NB4 (cell line): Measurements from ENCODE around the gene THBS3.
A peak's percentile ranks its signal among the peaks of the same experiment; 100 is the strongest.

Source experiments
- DNase-seq: peaks from one replicate; pipeline ENCODE4 v3.0.0; 2010; ENCODE audit warnings: low read depth
- H3K4me3 ChIP-seq: one replicate; pipeline ENCODE4 v1.5.1; 2011; ENCODE audit warnings: mild to moderate bottlenecking, low read depth, low read length, moderate library complexity
- CTCF ChIP-seq: IDR thresholded peaks from one replicate; pipeline ENCODE4 v1.5.1; 2012; ENCODE audit warnings: low read depth, low read length
- MYC ChIP-seq: IDR thresholded peaks from 2 replicates; pipeline ENCODE4 v1.6.1; 2011; ENCODE audit warnings: low read depth, low read length
- POLR2A ChIP-seq: IDR thresholded peaks from 2 replicates; pipeline ENCODE4 v1.6.1; 2011; ENCODE audit warnings: mild to moderate bottlenecking; ENCODE audit not compliant: insufficient read length; ENCODE audit errors: extremely low read depth
- TF ChIP-seq, protein P1 (sequence below): IDR thresholded peaks from 2 replicates; pipeline ENCODE4 v1.6.1; 2011; ENCODE audit warnings: low read depth, low read length

Gene THBS3

GRCh38 chr1:155206891-155207805 is 549 bp downstream of the THBS3 start:
- H3K4me3 ChIP-seq = no peak overlapping the region
- TF ChIP-seq POLR2A (no peak), MYC (peak; percentile 43; the same call in 1 of the 2 replicates), CTCF (peak; percentile 89)
- peak; percentile 83 for DNase-seq

GRCh38 chr1:155205969-155206593 is 1.6 kb downstream of the THBS3 start:
- TF ChIP-seq CTCF (no peak), POLR2A (no peak), MYC (no peak)
- TF ChIP-seq, protein P1, sequence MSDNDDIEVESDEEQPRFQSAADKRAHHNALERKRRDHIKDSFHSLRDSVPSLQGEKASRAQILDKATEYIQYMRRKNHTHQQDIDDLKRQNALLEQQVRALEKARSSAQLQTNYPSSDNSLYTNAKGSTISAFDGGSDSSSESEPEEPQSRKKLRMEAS = no peak
- no peak for DNase-seq
- H3K4me3 ChIP-seq = no peak overlapping the region

DNA sequence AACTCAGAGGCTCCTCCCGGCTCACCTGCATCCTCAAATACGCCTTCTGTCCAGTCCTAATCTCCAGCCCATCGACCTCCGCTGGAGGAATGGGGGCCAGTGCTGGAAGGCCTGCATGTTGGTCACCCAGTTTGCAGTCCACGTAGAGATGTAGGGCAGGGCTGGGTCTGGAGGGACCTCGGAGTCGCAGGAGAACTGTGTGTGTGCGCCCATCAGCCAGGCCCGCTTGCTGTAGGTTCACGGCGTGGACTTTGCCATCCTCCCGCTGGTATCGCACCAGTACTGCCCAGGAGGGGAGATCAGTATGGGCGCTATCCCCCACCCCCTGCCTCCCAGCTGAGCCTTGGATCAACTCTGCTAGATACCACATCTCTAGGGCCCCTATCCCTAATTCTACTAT is 2.7 kb downstream of the THBS3 start:
- DNase-seq = no peak
- TF ChIP-seq, protein P1 = no peak
- TF ChIP-seq MYC (no peak), POLR2A (no peak), CTCF (no peak)
- H3K4me3 ChIP-seq = no peak overlapping the region

DNA sequence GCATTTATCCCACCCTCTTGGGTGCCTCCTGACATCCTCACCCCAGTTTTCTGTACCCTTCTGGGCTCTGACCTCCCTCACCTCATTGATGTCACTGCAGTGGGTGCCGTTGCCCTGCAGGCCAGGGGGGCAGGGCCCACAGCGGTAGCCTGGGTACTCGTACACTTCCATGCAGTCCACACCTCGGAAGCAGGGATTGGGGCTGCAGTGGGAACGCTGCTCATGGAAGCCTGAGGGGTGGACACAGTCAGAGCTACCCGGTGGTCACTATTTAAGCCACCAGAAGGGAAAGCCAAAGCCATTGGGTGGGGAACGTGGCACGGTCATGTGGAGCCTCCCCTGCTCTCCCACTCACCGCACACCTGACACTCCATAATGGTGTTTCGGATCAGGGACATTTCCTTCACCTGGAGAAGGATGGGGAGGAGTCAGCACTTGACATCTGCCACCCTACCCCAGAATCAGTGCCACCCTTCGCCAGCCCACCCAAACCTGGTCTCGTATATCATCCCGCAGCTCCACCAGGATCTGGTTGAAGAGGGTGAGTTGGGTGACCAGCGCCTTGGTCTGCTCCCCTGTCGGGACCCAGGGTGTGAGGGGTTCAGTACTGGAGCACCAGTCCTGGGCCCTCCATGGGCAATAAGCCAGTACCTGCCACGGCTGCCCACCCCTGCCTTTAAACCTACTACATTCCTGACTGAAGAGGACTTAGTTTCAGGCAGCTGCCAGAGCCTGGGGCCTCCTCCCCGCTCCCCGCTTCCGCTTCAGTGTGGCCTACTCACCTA is 4.8 kb downstream of the THBS3 start:
- TF ChIP-seq POLR2A (no peak), MYC (no peak), CTCF (no peak)
- TF ChIP-seq, protein P1 = no peak
- no peak for DNase-seq
- no peak overlapping the region for H3K4me3 ChIP-seq

DNA sequence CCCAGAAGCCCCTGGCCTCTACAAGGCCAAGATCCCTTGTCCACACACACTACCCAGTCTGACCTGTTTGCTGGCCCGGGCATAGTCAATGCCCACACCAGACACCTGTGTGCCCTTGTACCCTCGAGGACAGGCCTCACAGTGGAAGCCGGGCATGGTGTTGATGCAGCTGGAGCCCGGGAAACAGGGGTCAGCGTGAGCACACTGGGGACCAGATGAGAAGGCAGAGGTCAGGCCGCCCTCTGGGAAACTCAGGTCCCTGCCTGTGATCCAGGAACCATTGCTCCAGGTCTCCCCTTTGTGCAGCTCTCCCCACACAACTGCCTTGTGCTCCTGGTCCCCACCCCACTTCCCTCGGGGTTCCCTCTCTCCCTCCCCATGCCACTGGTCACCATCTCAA is 5.5 kb downstream of the THBS3 start:
- no peak overlapping the region for H3K4me3 ChIP-seq
- TF ChIP-seq, protein P1 = no peak
- no peak for TF ChIP-seq POLR2A
- no peak for TF ChIP-seq MYC
- no peak for TF ChIP-seq CTCF
- DNase-seq = no peak
